ENCODE data around the gene TMEM204. TPM values are rescaled to one million over a fixed set of nuclear protein-coding genes. Genes with fewer than 3 reads are reported as not detected.

The TMEM204 gene
- not detected in 2 replicates for total RNA-seq (2014; rRNA removed; shearing (Covaris generic); ENCODE audit: low replicate concordance)

GRCh38 chr16:1533443-1533951, at the start of gene TMEM204:
Gene TMEM204 (plus strand): TSS chr16:1533666. CDS start chr16:1534276, 610 bp downstream.
- no peak within 1 kb of the TSS for H3K9ac ChIP-seq (ENCODE audit: low read length)
- no peaks in the 10 kb centered on the region for H3K79me2 ChIP-seq (ENCODE audit: low read length)
- H3K4me1 ChIP-seq (ENCODE audit: low read length), result no peaks in the 10 kb centered on the region

GRCh38 chr16:1485847-1486496, 47.5 kb upstream of the TMEM204 start:
- Histone ChIP-seq H2AFZ (ENCODE audit: low read length) (no peak overlapping the region), H3K9ac (ENCODE audit: low read length) (no peak overlapping the region), H3K36me3 (ENCODE audit: insufficient read depth, low read length) (no peaks in the 10 kb centered on the region), H3K4me3 (ENCODE audit: low read length) (no peak overlapping the region), H3K79me2 (ENCODE audit: low read length) (no peaks in the 10 kb centered on the region), H3K27me3 (ENCODE audit: low read length) (no peaks in the 10 kb centered on the region), H3K27ac (ENCODE audit: low read length) (no peak overlapping the region), H3K9me2 (replicated peaks; ENCODE audit: insufficient read depth, low read length) (no peaks in the 10 kb centered on the region), H3K4me1 (ENCODE audit: low read length) (no peaks in the 10 kb centered on the region), H4K20me1 (ENCODE audit: insufficient read depth, low read depth, low read length) (no peaks in the 10 kb centered on the region), H3K4me2 (ENCODE audit: low read depth, low read length, poor library complexity, severe bottlenecking) (no peak overlapping the region), H3K9me3 (ENCODE audit: low read length) (no peaks in the 10 kb centered on the region)
- DNase-seq, result no peak

More at GRCh38 chr16:1533443-1533951, at the start of gene TMEM204:
- H4K20me1 ChIP-seq (ENCODE audit: insufficient read depth, low read depth, low read length), result no peaks in the 10 kb centered on the region
- H3K4me2 ChIP-seq (ENCODE audit: low read depth, low read length, poor library complexity, severe bottlenecking), result no peak within 1 kb of the TSS
- H3K9me2 ChIP-seq (replicated peaks; ENCODE audit: insufficient read depth, low read length), result no peaks in the 10 kb centered on the region
- no peak for DNase-seq
- H3K36me3 ChIP-seq (ENCODE audit: insufficient read depth, low read length), result no peaks in the 10 kb centered on the region
- no peak within 1 kb of the TSS for H3K27ac ChIP-seq (ENCODE audit: low read length)
- no peaks in the 10 kb centered on the region for H3K27me3 ChIP-seq (ENCODE audit: low read length)
- H3K9me3 ChIP-seq (ENCODE audit: low read length), result no peaks in the 10 kb centered on the region
- no peak within 1 kb of the TSS for H3K4me3 ChIP-seq (ENCODE audit: low read length)
- H2AFZ ChIP-seq (ENCODE audit: low read length), result no peak within 1 kb of the TSS

- Histone ChIP-seq H3K9ac (ENCODE audit: low read length) (no peak overlapping the region), H3K36me3 (ENCODE audit: insufficient read depth, low read length) (no peaks in the 10 kb centered on the region), H3K4me2 (ENCODE audit: low read depth, low read length, poor library complexity, severe bottlenecking) (no peak overlapping the region), H3K9me2 (replicated peaks; ENCODE audit: insufficient read depth, low read length) (no peaks in the 10 kb centered on the region), H3K79me2 (ENCODE audit: low read length) (no peaks in the 10 kb centered on the region), H3K27ac (ENCODE audit: low read length) (no peak overlapping the region), H4K20me1 (ENCODE audit: insufficient read depth, low read depth, low read length) (no peaks in the 10 kb centered on the region), H3K27me3 (ENCODE audit: low read length) (no peaks in the 10 kb centered on the region), H3K9me3 (ENCODE audit: low read length) (no peaks in the 10 kb centered on the region), H3K4me1 (ENCODE audit: low read length) (no peaks in the 10 kb centered on the region), H3K4me3 (ENCODE audit: low read length) (no peak overlapping the region), H2AFZ (ENCODE audit: low read length) (no peak overlapping the region)
- no peak for DNase-seq
These were observed 46.7 kb upstream of the TMEM204 start for GRCh38 chr16:1486551-1487390.

DNA sequence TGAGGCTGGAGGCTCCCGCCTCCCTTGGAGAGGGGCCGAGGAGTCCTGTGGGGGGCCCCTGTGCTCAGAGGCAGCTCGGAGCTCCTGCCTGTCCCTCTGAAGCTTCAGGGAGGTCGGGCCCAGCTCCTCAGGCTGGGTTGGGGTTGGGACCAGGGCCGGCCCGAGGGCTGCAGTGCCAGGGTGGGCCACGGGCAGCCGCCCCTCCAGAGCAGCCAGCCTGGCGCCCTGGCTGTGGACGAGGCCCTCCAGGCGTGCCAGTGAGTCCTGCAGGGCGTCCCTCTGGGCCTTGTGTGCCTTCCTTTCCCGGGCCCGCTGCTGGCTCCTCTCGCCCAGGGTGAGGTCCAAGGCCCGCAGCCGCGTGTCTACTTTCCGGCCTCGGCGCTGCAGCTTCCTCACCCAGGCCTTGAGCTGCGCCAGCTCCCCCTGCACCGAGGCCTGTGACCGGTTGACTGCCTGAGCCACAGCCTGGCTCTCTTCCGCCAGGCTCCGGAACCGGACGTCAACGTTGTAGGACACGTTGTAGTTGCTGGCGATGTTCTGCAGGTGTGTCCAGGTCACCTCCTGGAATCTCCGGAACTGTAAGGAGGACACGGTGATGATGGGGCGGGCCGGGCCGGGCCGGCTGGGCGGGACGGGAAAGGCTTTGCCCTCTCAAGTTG, 45.9 kb upstream of the TMEM204 start:
- H2AFZ ChIP-seq (ENCODE audit: low read length), result no peak overlapping the region
- H3K4me3 ChIP-seq (ENCODE audit: low read length), result no peak overlapping the region
- H3K9me2 ChIP-seq (replicated peaks; ENCODE audit: insufficient read depth, low read length), result no peaks in the 10 kb centered on the region
- no peak for DNase-seq
- no peaks in the 10 kb centered on the region for H4K20me1 ChIP-seq (ENCODE audit: insufficient read depth, low read depth, low read length)
- H3K36me3 ChIP-seq (ENCODE audit: insufficient read depth, low read length), result no peaks in the 10 kb centered on the region
- peaks cover 3% of the 10 kb centered on the region for H3K4me1 ChIP-seq (ENCODE audit: low read length)
- H3K27me3 ChIP-seq (ENCODE audit: low read length), result no peaks in the 10 kb centered on the region
- no peak overlapping the region for H3K27ac ChIP-seq (ENCODE audit: low read length)
- no peak overlapping the region for H3K4me2 ChIP-seq (ENCODE audit: low read depth, low read length, poor library complexity, severe bottlenecking)
- H3K9me3 ChIP-seq (ENCODE audit: low read length), result no peaks in the 10 kb centered on the region
- no peak overlapping the region for H3K9ac ChIP-seq (ENCODE audit: low read length)
- no peaks in the 10 kb centered on the region for H3K79me2 ChIP-seq (ENCODE audit: low read length)

DNA sequence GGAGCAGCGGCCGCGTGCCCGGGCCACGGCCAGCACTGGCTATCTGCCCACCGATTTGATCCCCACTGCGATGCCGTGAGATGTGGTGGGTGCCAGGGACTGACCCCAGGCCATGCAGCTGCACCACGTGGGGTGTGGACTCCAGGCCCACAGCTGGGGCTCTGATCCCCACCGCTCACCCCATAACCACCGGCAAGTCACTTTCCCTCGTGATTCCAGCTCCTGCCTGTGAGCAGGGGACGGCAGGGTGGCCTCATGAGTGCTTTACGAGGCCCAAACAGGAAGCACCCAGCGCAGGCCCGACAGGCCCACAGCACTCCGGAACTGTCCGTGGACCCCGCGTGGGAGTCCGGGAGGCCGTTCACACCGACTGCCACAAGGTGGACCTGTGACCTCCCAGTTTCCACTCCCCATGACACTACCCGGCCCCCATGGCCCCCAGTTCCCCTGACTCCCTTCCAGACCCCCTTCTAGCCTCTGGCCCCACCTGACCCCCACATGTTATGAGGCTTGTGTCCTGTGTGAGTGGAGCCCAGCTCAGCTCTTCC, 45.3 kb upstream of the TMEM204 start:
- DNase-seq, result no peak
- Histone ChIP-seq H3K4me2 (ENCODE audit: low read depth, low read length, poor library complexity, severe bottlenecking) (no peak overlapping the region), H3K9ac (ENCODE audit: low read length) (no peak overlapping the region), H3K27ac (ENCODE audit: low read length) (no peak overlapping the region), H2AFZ (ENCODE audit: low read length) (no peak overlapping the region), H3K9me3 (ENCODE audit: low read length) (no peaks in the 10 kb centered on the region), H4K20me1 (ENCODE audit: insufficient read depth, low read depth, low read length) (no peaks in the 10 kb centered on the region), H3K9me2 (replicated peaks; ENCODE audit: insufficient read depth, low read length) (no peaks in the 10 kb centered on the region), H3K36me3 (ENCODE audit: insufficient read depth, low read length) (no peaks in the 10 kb centered on the region), H3K4me1 (ENCODE audit: low read length) (peaks cover 9% of the 10 kb centered on the region), H3K79me2 (ENCODE audit: low read length) (no peaks in the 10 kb centered on the region), H3K4me3 (ENCODE audit: low read length) (no peak overlapping the region), H3K27me3 (ENCODE audit: low read length) (no peaks in the 10 kb centered on the region)

DNA sequence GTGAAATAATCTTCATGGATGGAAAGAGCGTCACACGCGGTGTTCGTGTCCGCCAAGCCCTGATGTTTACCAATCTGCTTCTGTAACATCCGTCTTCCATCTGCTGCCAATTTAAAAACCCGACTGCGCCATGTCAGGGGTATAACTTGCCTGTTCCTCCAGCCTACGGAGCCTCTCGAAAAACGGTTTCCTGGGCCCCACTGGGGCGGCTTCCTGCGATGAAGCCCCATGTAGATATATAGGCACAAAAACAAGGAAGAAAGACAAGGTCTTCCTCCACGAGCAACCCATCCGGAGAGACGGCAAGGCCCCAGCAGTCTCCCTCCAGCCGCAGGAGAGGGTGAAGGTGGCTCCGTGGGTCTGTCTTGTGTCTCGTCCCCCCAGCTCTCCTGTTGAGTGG, 44.8 kb upstream of the TMEM204 start, which contains the start of gene PTX4:
PTX4 (minus strand) TSS at position 326 of the 400 bp plus-strand sequence; CDS start at position 291, 35 bp downstream.
- H3K9ac ChIP-seq (ENCODE audit: low read length), result no peak within 1 kb of the TSS
- no peaks in the 10 kb centered on the region for H4K20me1 ChIP-seq (ENCODE audit: insufficient read depth, low read depth, low read length)
- H3K9me2 ChIP-seq (replicated peaks; ENCODE audit: insufficient read depth, low read length), result no peaks in the 10 kb centered on the region
- H3K4me3 ChIP-seq (ENCODE audit: low read length), result no peak within 1 kb of the TSS
- H3K9me3 ChIP-seq (ENCODE audit: low read length), result no peaks in the 10 kb centered on the region
- H2AFZ ChIP-seq (ENCODE audit: low read length), result no peak within 1 kb of the TSS
- no peaks in the 10 kb centered on the region for H3K36me3 ChIP-seq (ENCODE audit: insufficient read depth, low read length)
- no peaks in the 10 kb centered on the region for H3K27me3 ChIP-seq (ENCODE audit: low read length)
- no peak for DNase-seq
- H3K79me2 ChIP-seq (ENCODE audit: low read length), result peaks cover 3% of the 10 kb centered on the region
- no peak within 1 kb of the TSS for H3K27ac ChIP-seq (ENCODE audit: low read length)
- no peak within 1 kb of the TSS for H3K4me2 ChIP-seq (ENCODE audit: low read depth, low read length, poor library complexity, severe bottlenecking)
- H3K4me1 ChIP-seq (ENCODE audit: low read length), result peaks cover 9% of the 10 kb centered on the region

DNA sequence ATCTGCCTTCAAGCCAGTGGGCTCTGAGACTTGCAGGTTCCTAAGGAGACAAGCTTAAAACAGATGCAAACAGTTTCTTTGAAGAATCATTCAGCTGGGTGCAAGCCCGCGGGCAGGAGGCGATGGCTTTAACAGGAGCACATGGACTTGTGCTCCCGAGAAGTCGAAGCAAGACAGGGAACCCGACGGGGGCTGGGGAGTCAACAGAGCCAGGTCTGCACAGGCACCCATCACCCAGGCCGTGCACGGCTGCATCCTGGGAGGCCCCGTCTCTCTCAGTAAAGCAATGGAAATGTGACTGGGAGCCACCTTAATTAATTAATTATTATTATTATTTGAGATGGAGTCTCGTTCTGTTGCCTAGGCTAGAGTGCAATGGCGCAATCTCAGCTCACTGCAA, 44.4 kb upstream of the TMEM204 start:
- Histone ChIP-seq H3K9me2 (replicated peaks; ENCODE audit: insufficient read depth, low read length) (no peaks in the 10 kb centered on the region), H3K9ac (ENCODE audit: low read length) (no peak overlapping the region), H3K27me3 (ENCODE audit: low read length) (no peaks in the 10 kb centered on the region), H4K20me1 (ENCODE audit: insufficient read depth, low read depth, low read length) (no peaks in the 10 kb centered on the region), H3K9me3 (ENCODE audit: low read length) (no peaks in the 10 kb centered on the region), H3K4me1 (ENCODE audit: low read length) (peaks cover 10% of the 10 kb centered on the region), H3K4me3 (ENCODE audit: low read length) (no peak overlapping the region), H3K79me2 (ENCODE audit: low read length) (peaks cover 7% of the 10 kb centered on the region), H3K36me3 (ENCODE audit: insufficient read depth, low read length) (no peaks in the 10 kb centered on the region), H3K27ac (ENCODE audit: low read length) (no peak overlapping the region), H2AFZ (ENCODE audit: low read length) (no peak overlapping the region), H3K4me2 (ENCODE audit: low read depth, low read length, poor library complexity, severe bottlenecking) (no peak overlapping the region)
- no peak for DNase-seq

All from Karpas-422 (cell line).